Tibial nerve (tissue), 4 donors: ENCODE measurements around the gene RPL41. TPM values are rescaled to one million over a fixed set of nuclear protein-coding genes. Genes with fewer than 3 reads are reported as not detected.

Experiments
- DNase-seq, 2 donors: peaks; one replicate each; pipeline ENCODE4 v3.0.0-alpha.2; 2019; ENCODE audit warnings: low spot score in 2 of 2
- H3K27ac ChIP-seq, 4 donors: fragments of 200-600 bp; sonication (generic) in 3 of 4; one replicate each; pipeline ENCODE4 v1.5.1; 2017 to 2019; ENCODE audit warnings: mild to moderate bottlenecking in 1 of 4
- H3K27me3 ChIP-seq, 2 donors: fragments of 200-600 bp; sonication (generic) in 1 of 2; one replicate each; pipeline versions ENCODE4 v1.5.1 to v1.6.0; 2017 to 2019
- H3K36me3 ChIP-seq, 3 donors: fragments of 200-600 bp; sonication (generic); one replicate each; pipeline ENCODE4 v1.5.1; 2018 to 2019
- H3K4me1 ChIP-seq, 4 donors: fragments of 200-600 bp; sonication (generic) in 3 of 4; one replicate each; pipeline ENCODE4 v1.5.1; 2017 to 2019
- H3K4me3 ChIP-seq, 4 donors: fragments of 200-600 bp; sonication (generic) in 3 of 4; one replicate each; pipeline ENCODE4 v1.5.1; 2017 to 2019; ENCODE audit warnings: mild to moderate bottlenecking in 1 of 4, moderate library complexity in 1 of 4
- H3K9me3 ChIP-seq, 4 donors: fragments of 200-600 bp; sonication (generic) in 3 of 4; one replicate each; pipeline ENCODE4 v1.5.1; 2017 to 2019
- CTCF ChIP-seq, 5 experiments: fragments of 200-600 bp in 3 of 5; fragments of 450-650 bp in 2 of 5; sonication (generic) in 3 of 5; IDR thresholded peaks; one replicate each; pipeline ENCODE4 v1.5.1; 2016 to 2019; ENCODE audit warnings: antibody characterized with exemption in 5 of 5, mild to moderate bottlenecking in 3 of 5, moderate library complexity in 2 of 5
- EP300 ChIP-seq, 2 donors: sonication (generic); formaldehyde crosslinking; IDR thresholded peaks; one replicate each; pipeline ENCODE4 v1.6.1; 2017; ENCODE audit warnings: antibody characterized with exemption in 2 of 2, mild to moderate bottlenecking in 1 of 2
- POLR2A ChIP-seq, 2 donors: fragments of 450-650 bp; IDR thresholded peaks; one replicate each; pipeline ENCODE4 v1.6.1; 2017; ENCODE audit warnings: antibody characterized with exemption in 2 of 2, mild to moderate bottlenecking in 2 of 2, moderate library complexity in 2 of 2
- WGBS, 2 donors: methylation state at CpG; one replicate each; pipeline ENCODE4 v1.1.5; 2018; 5-methylcytosine and 5-hydroxymethylcytosine counted together
- total RNA-seq, 4 donors: library from RNA; depleted of rRNA; stranded (reverse); fragments of >200 nt; gene quantifications; one replicate each; pipeline ENCODE4 v1.1.0, GENCODE V29; 2016

Gene RPL41
- total RNA-seq, 4 donors from 2014 or later: 2,638 to 4,802 (median 2,805) TPM

- no peak for DNase-seq
- H3K4me1 ChIP-seq: peaks cover 5 to 32% (median 24%) of the 10 kb centered on the region in 4 donors
- no peak for TF ChIP-seq POLR2A (IDR thresholded peaks at IDR 0.05)
- TF ChIP-seq EP300 (IDR thresholded peaks at IDR 0.05): no peak
- TF ChIP-seq CTCF (IDR thresholded peaks at IDR 0.05): no peak
- H3K27me3 ChIP-seq: no peaks in the 10 kb centered on the region
- no peaks in the 10 kb centered on the region for H3K9me3 ChIP-seq
- peaks cover 6 to 37% (median 18%) of the 10 kb centered on the region in 3 donors for H3K36me3 ChIP-seq
- H3K4me3 ChIP-seq: peak overlapping the region; percentile 31 to 84 (median 56)
- 0 to 1% methylated on average over 8 of the region's 8 CpGs for WGBS, 2 donors
- H3K27ac ChIP-seq: peak overlapping the region; percentile 75 to 93 (median 87)
These were observed 11.1 kb downstream of the RPL41 start for GRCh38 chr12:56127485-56127887.

- H3K27ac ChIP-seq: peak within 1 kb of the TSS; percentile 86 to 93 (median 92)
- WGBS, 2 donors: 0 to 2% methylated on average over 16 to 26 of the region's 49 CpGs
These were observed 11.6 kb downstream of the RPL41 start, which contains the start of gene ESYT1 for GRCh38 chr12:56127888-56128669. Gene ESYT1, plus strand, starts transcription at chr12:56128267. Its CDS starts 53 bp downstream, at chr12:56128320.

GRCh38 chr12:56128670-56129205 lies 12.3 kb downstream of the RPL41 start:
- no peaks in the 10 kb centered on the region for H3K9me3 ChIP-seq
- no peaks in the 10 kb centered on the region for H3K27me3 ChIP-seq
- H3K4me3 ChIP-seq: peak overlapping the region; percentile 56 to 87 (median 76)
- H3K27ac ChIP-seq: peak overlapping the region; percentile 86 to 92 (median 88)
- H3K4me1 ChIP-seq: peaks cover 5 to 32% (median 24%) of the 10 kb centered on the region in 4 donors
- H3K36me3 ChIP-seq: peaks cover 6 to 39% (median 30%) of the 10 kb centered on the region in 3 donors
- WGBS, 2 donors: 0 to 2% methylated on average over 19 of the region's 20 CpGs
- TF ChIP-seq CTCF (IDR thresholded peaks at IDR 0.05): no peak
- no peak for TF ChIP-seq POLR2A (IDR thresholded peaks at IDR 0.05)
- TF ChIP-seq EP300 (IDR thresholded peaks at IDR 0.05): no peak
- peak in 1 of 2 donors; percentile 30 for DNase-seq

More at GRCh38 chr12:56127888-56128669, 11.6 kb downstream of the RPL41 start, which contains the start of gene ESYT1:
- Histone ChIP-seq H3K9me3 (no peaks in the 10 kb centered on the region), H3K36me3 (peaks cover 6 to 38% (median 24%) of the 10 kb centered on the region in 3 donors), H3K27me3 (no peaks in the 10 kb centered on the region), H3K4me1 (peaks cover 5 to 32% (median 24%) of the 10 kb centered on the region in 4 donors), H3K4me3 (peak within 1 kb of the TSS; percentile 56 to 87 (median 76))
- peak; percentile 92 to 98 for TF ChIP-seq POLR2A (IDR thresholded peaks at IDR 0.05)
- TF ChIP-seq EP300 (IDR thresholded peaks at IDR 0.05): peak; percentile 64 to 98
- TF ChIP-seq CTCF (IDR thresholded peaks at IDR 0.05): peak in 1 of 5 experiments; percentile 37
- DNase-seq: peak; percentile 98 to 99

- WGBS, 2 donors: 2 to 3% methylated on average over 29 of the region's 29 CpGs
- H3K4me1 ChIP-seq: peaks cover 5 to 32% (median 24%) of the 10 kb centered on the region in 4 donors
- TF ChIP-seq EP300 (IDR thresholded peaks at IDR 0.05): peak in 1 of 2 donors; percentile 65
- no peak for TF ChIP-seq CTCF (IDR thresholded peaks at IDR 0.05)
- peak in 1 of 2 donors; percentile 34 for TF ChIP-seq POLR2A (IDR thresholded peaks at IDR 0.05)
- peak overlapping the region; percentile 86 to 92 (median 88) for H3K27ac ChIP-seq
- peak in 1 of 2 donors; percentile 29 for DNase-seq
- H3K4me3 ChIP-seq: peak overlapping the region; percentile 56 to 87 (median 76)
- H3K27me3 ChIP-seq: no peaks in the 10 kb centered on the region
- peaks cover 6 to 41% (median 36%) of the 10 kb centered on the region in 3 donors for H3K36me3 ChIP-seq
- H3K9me3 ChIP-seq: no peaks in the 10 kb centered on the region
These were observed 12.9 kb downstream of the RPL41 start for GRCh38 chr12:56129206-56129941.
